Esophagus squamous epithelium (tissue), 4 donors: ENCODE data around the gene SLC1A3.

Experiments used
- POLR2A ChIP-seq, 4 donors: fragments of 450-650 bp; IDR thresholded peaks; one replicate each; pipeline ENCODE4 v1.6.1; 2017; ENCODE audit warnings: antibody characterized with exemption in 4 of 4, mild to moderate bottlenecking in 4 of 4, moderate library complexity in 3 of 4
- TF ChIP-seq, protein P1 (sequence below), 6 experiments: fragments of 450-650 bp in 4 of 6; fragments of 200-600 bp in 2 of 6; sonication (generic) in 2 of 6; IDR thresholded peaks; one replicate each; pipeline ENCODE4 v1.5.1; 2016 to 2019; ENCODE audit warnings: antibody characterized with exemption in 6 of 6, mild to moderate bottlenecking in 4 of 6, moderate library complexity in 4 of 6

DNA sequence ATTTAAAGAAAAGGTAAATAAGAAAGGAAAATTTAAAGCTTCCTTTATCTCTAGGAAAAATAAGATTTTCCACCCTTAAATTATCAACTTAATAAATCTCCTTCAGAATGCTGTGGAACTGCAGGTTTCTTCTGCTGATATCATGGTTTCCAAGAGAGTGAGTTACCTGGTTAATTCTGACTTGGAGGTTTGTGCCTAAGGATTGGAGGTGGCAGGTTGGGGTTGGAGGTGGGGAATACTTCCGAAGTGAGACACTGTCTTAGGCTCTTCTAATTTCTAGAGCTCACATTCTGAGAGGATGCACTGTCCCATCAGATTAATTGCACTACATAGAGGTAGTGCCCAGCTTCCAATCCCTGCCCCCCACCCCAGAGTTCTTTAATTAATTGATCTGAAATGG, 31.1 kb downstream of the SLC1A3 start:
- TF ChIP-seq, protein P1, sequence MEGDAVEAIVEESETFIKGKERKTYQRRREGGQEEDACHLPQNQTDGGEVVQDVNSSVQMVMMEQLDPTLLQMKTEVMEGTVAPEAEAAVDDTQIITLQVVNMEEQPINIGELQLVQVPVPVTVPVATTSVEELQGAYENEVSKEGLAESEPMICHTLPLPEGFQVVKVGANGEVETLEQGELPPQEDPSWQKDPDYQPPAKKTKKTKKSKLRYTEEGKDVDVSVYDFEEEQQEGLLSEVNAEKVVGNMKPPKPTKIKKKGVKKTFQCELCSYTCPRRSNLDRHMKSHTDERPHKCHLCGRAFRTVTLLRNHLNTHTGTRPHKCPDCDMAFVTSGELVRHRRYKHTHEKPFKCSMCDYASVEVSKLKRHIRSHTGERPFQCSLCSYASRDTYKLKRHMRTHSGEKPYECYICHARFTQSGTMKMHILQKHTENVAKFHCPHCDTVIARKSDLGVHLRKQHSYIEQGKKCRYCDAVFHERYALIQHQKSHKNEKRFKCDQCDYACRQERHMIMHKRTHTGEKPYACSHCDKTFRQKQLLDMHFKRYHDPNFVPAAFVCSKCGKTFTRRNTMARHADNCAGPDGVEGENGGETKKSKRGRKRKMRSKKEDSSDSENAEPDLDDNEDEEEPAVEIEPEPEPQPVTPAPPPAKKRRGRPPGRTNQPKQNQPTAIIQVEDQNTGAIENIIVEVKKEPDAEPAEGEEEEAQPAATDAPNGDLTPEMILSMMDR (IDR thresholded peaks at IDR 0.05): no peak
- TF ChIP-seq POLR2A (IDR thresholded peaks at IDR 0.05): no peak
